NCI-H69 (cell line): ENCODE data around the gene GPATCH4.
A peak's percentile ranks its signal among the peaks of the same experiment; 100 is the strongest.
"Not testable (repeated sequence)": the region's sequence is repeated elsewhere in the genome, so short reads cannot be mapped to it uniquely, and the experiment has no call there.

Source experiments
- DNase-seq: peaks from one replicate; lab custom pipeline; 2025; lab: John Stamatoyannopoulos, UW

Gene GPATCH4

GRCh38 chr1:156574039-156574633 is 27.1 kb downstream of the GPATCH4 start:
- DNase-seq: no peak

DNA sequence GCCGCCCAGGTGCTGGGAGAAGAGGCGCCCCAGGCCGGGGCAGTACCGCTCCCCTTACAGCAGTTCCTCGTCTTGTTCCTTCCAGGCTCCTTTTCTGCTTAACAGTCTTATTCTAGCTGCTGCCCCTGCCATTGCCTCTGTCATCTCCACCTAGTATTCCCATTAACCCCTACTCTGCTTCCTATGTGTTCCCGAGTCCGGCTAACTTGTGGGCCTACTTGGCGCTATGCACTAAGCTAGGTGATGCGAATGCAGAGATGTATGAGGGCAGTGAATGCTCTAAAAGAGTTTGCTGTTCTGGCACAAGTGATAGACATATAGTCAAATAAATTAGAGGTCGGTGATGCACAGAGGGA is 28.6 kb downstream of the GPATCH4 start:
- DNase-seq: no peak

GRCh38 chr1:156571919-156572662 is 29.2 kb downstream of the GPATCH4 start, which contains the start of gene IQGAP3:
TSS of gene IQGAP3 (minus strand) at chr1:156572565. CDS start at chr1:156572529, 36 bp downstream.
- DNase-seq: peak; percentile 94

DNA sequence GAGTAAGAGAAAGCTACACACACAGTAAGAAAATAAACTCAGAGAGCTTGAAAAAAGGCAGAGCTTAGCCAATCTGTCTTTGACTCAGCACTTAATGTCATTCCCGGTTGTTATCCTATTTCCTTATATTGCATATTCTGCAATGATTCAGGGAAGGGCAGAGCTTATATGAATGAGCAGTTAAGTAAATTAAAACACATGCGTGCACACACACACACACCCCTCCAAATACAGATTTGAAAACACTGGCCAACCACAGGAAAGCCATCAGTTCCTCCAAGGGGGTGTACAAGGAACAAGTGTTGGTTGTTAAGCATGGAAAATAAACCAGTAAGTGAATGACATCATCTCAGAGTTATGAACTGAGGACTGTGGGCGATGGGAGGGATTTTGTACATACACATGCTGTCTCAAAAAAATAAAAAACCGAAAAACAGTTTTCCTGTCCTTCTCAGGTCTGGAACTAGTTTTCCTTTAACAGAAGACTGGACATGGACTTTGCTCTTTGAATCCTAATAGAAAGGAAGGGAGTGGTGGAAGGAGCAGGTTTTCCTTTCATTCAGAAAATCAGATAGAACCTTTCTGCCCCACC is 29.9 kb downstream of the GPATCH4 start:
- DNase-seq: peak; percentile 33

- no peak for DNase-seq
Measured at GRCh38 chr1:156566436-156566835, 34.8 kb downstream of the GPATCH4 start.

DNA sequence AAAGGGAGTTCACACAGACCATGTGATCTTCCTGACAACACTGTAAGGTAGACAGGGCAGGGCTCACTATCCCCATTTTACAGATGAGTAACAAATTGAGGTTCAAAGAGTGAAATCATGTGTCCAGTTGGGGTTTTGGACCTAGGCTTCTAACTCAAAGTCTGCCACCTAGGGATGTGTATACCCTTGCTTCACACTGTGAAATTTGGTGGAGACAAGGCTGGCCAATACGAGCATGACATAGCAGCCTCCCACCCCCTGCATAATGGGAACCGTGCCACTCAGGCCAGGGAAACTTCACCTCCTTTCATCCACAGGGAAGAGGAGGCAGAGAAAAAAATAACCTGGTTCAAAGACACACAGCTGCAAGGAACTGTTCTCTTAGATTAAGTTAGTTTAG is 35.8 kb downstream of the GPATCH4 start:
- DNase-seq: no peak

GRCh38 chr1:156560585-156561163 is 40.6 kb downstream of the GPATCH4 start:
- no peak for DNase-seq

GRCh38 chr1:156559797-156560385 is 41.4 kb downstream of the GPATCH4 start:
- no peak for DNase-seq

GRCh38 chr1:156559086-156559796 is 42.0 kb downstream of the GPATCH4 start:
- DNase-seq: no peak

GRCh38 chr1:156556354-156556753 is 44.9 kb downstream of the GPATCH4 start:
- peak; percentile 89 for DNase-seq

DNA sequence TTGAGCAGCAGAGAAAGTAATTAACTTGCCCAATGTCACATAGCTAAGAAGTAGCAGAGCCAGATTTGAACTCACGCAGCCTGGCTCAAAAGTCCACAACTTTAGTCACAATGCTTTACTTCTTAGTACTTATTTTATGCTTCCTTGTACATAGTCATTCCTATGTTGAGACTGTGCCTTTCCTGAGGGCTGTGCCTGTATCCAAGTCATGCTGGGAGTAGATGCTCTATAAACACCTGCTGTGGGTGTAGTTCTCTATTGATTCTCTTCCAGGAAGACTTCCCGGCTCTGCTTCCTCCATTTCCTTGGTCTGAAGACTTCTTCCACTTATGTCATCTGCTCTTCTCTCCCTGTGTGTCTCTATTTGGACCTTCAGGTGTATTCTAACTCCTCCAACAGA is 45.6 kb downstream of the GPATCH4 start:
- peak; percentile 12 for DNase-seq

- no peak for DNase-seq
Measured at GRCh38 chr1:156554971-156555370, 46.3 kb downstream of the GPATCH4 start.

GRCh38 chr1:156553860-156554485 is 47.3 kb downstream of the GPATCH4 start:
- DNase-seq: no peak

GRCh38 chr1:156552937-156553336 is 48.3 kb downstream of the GPATCH4 start:
- not testable (repeated sequence) for DNase-seq

DNA sequence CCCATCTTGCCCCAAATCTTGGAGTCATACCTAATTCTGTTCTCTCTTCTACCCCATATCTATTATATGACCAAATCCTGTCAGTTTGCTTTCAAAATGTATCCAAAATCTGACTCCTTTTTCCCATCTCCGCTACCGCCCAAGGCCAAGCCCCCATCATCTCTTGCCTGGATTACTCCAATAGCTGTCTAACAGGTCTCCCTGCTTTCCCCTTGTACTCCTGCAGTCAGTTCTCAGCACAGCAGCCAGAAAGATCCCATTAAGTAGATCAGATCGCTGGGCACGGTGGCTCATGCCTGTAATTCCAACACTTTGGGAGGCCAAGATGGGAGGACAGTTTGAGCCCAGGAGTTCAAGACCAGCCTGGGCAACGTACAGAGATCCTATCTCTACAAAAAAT is 48.8 kb downstream of the GPATCH4 start:
- no peak for DNase-seq

GRCh38 chr1:156551869-156552268 is 49.4 kb downstream of the GPATCH4 start:
- DNase-seq: no peak

DNA sequence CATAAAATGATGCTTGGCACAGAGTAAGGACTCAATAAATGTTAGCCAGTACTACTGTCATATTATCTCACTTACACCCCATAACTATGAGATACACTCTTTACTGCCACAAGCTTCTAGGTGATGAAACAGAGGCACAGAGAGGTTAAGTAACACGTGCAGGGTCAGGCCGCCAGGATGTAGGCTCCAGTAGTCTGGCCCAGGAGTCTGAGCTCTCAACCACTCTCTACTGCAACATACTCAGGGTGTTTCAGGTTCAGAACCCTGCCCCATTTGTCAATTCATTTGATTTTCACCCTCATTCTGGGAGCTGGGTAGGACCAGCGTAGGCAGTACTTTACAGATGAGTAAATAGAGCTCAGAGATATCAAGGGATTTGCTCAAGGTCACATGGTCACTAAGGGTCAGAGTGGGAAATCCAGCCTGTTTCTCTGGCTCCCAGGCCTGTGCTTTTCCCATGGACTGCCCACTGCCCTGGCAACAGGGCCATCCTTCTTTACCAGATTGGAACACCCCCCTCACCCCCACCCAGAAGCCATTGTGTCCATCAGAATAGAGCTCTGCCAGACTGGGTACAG is 50.1 kb downstream of the GPATCH4 start:
- no peak for DNase-seq

GRCh38 chr1:156550346-156550745 is 50.9 kb downstream of the GPATCH4 start:
- no peak for DNase-seq

DNA sequence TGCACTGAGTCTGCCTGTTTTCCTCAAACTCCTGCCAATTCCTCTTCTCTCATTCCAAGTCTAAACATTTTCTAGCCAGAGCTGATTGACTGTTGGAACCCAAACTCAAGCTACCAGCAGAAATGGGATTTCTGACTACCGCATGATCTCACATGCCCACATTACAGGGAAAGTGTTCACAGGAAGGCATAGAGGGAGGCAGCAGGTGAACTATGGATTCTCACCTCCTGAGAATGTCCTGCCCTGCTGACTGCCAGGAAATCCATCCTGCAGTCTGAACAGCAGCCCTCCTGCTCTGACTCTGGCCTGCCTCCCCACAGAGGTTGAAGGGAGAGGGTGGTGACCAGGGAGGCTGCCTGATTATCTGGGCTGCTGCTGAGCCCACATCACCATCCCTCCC is 51.4 kb downstream of the GPATCH4 start:
- DNase-seq: no peak

DNA sequence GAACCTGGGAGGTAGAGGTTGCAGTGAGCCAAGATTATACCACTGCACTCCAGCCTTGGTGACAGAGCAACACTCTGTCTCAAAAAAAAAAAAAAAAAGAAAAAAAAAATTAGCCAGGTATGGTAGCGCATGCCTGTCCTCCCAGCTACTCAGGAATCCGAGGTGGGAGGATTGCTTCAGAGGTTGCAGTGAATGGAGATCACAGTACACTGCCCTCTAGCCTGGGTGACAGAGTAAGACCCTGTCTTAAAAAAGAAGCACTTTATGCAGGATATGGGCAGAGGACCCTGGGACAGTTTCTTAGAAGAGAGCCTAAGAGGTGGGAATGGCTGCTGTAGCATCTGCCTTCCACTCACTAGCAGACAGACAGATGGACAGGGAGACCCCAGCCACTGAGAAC is 51.9 kb downstream of the GPATCH4 start:
- DNase-seq: no peak

GRCh38 chr1:156547982-156548381 is 53.3 kb downstream of the GPATCH4 start:
- DNase-seq: no peak
